ENCODE measurements around the gene SPOCK2.
"Not testable (repeated sequence)": the region's sequence is repeated elsewhere in the genome, so short reads cannot be mapped to it uniquely, and the experiment has no call there.

Gene SPOCK2

GRCh38 chr10:72087969-72088888, at the start of gene SPOCK2:
SPOCK2 (minus strand) TSS chr10:72088551; CDS start chr10:72088328, 223 bp downstream.
- TF ChIP-seq CTCF (IDR thresholded peaks at IDR 0.05; ENCODE audit: extremely low read depth, insufficient read depth, missing control alignments) = no peak
- peak; percentile 70 for DNase-seq (ENCODE audit: low spot score)
- in situ Hi-C loops (cut with MboI; ENCODE audit: low pct_unique_long_range_greater_than_20kb, low sequenced_read_pairs, unreplicated experiment) = no loop called here

GRCh38 chr10:72137583-72137982, 49.2 kb upstream of the SPOCK2 start:
- TF ChIP-seq CTCF (IDR thresholded peaks at IDR 0.05; ENCODE audit: extremely low read depth, insufficient read depth, missing control alignments) = no peak
- DNase-seq (ENCODE audit: low spot score) = no peak
- in situ Hi-C loops (cut with MboI; ENCODE audit: low pct_unique_long_range_greater_than_20kb, low sequenced_read_pairs, unreplicated experiment) = loop anchor here (25.0 kb wide), 1 partner anchor 200 kb away; no protein-coding TSS in a partner anchor

GRCh38 chr10:72136225-72136624, 47.9 kb upstream of the SPOCK2 start:
- not testable (repeated sequence) for DNase-seq (ENCODE audit: low spot score)
- in situ Hi-C loops (cut with MboI; ENCODE audit: low pct_unique_long_range_greater_than_20kb, low sequenced_read_pairs, unreplicated experiment) = loop anchor here (25.0 kb wide), 1 partner anchor 201 kb away; no protein-coding TSS in a partner anchor

GRCh38 chr10:72134785-72135767, 46.7 kb upstream of the SPOCK2 start:
- TF ChIP-seq CTCF (IDR thresholded peaks at IDR 0.05; ENCODE audit: extremely low read depth, insufficient read depth, missing control alignments) = no peak
- DNase-seq (ENCODE audit: low spot score) = no peak
- in situ Hi-C loops (cut with MboI; ENCODE audit: low pct_unique_long_range_greater_than_20kb, low sequenced_read_pairs, unreplicated experiment) = loop anchor here (25.0 kb wide), 1 partner anchor 202 kb away; no protein-coding TSS in a partner anchor

- TF ChIP-seq CTCF (IDR thresholded peaks at IDR 0.05; ENCODE audit: extremely low read depth, insufficient read depth, missing control alignments) = no peak
- peak; percentile 53 for DNase-seq (ENCODE audit: low spot score)
- in situ Hi-C loops (cut with MboI; ENCODE audit: low pct_unique_long_range_greater_than_20kb, low sequenced_read_pairs, unreplicated experiment) = loop anchor here (25.0 kb wide), 1 partner anchor 204 kb away; no protein-coding TSS in a partner anchor
Observed at GRCh38 chr10:72133517-72133916, 45.2 kb upstream of the SPOCK2 start.

- no peak for TF ChIP-seq CTCF (IDR thresholded peaks at IDR 0.05; ENCODE audit: extremely low read depth, insufficient read depth, missing control alignments)
- in situ Hi-C loops (cut with MboI; ENCODE audit: low pct_unique_long_range_greater_than_20kb, low sequenced_read_pairs, unreplicated experiment) = loop anchor here (25.0 kb wide), 1 partner anchor 204 kb away; no protein-coding TSS in a partner anchor
- DNase-seq (ENCODE audit: low spot score) = no peak
Observed at GRCh38 chr10:72132854-72133253, 44.5 kb upstream of the SPOCK2 start.

All from GM13977 (cell line).